OCI-M2 (cell line): ENCODE measurements around the gene CLSTN2.

Experiments
- DNase-seq: peaks from one replicate; lab custom pipeline; 2025; ENCODE audit not compliant: unreplicated experiment; lab: John Stamatoyannopoulos, UW

The CLSTN2 gene

GRCh38 chr3:140145528-140145927 lies 210.5 kb downstream of the CLSTN2 start:
- DNase-seq: no peak

GRCh38 chr3:140146668-140147067 lies 211.7 kb downstream of the CLSTN2 start:
- no peak for DNase-seq

- no peak for DNase-seq
Measured at GRCh38 chr3:140147965-140148490, 213.0 kb downstream of the CLSTN2 start.

- no peak for DNase-seq
Measured at GRCh38 chr3:140148824-140149390, 213.9 kb downstream of the CLSTN2 start.

GRCh38 chr3:140151321-140151720 lies 216.3 kb downstream of the CLSTN2 start:
- no peak for DNase-seq

- no peak for DNase-seq
Measured at GRCh38 chr3:140152851-140153639, 218.1 kb downstream of the CLSTN2 start.

GRCh38 chr3:140153736-140154135 lies 218.8 kb downstream of the CLSTN2 start:
- DNase-seq: no peak

GRCh38 chr3:140157161-140157560 lies 222.2 kb downstream of the CLSTN2 start:
- no peak for DNase-seq

- DNase-seq: no peak
Measured at GRCh38 chr3:140159646-140160045, 224.7 kb downstream of the CLSTN2 start.

- DNase-seq: no peak
Measured at GRCh38 chr3:140160553-140160952, 225.6 kb downstream of the CLSTN2 start.

- DNase-seq: no peak
Measured at GRCh38 chr3:140162551-140162950, 227.6 kb downstream of the CLSTN2 start.

GRCh38 chr3:140163159-140163763 lies 228.3 kb downstream of the CLSTN2 start:
- no peak for DNase-seq

- DNase-seq: no peak
Measured at GRCh38 chr3:140164156-140164555, 229.2 kb downstream of the CLSTN2 start.

- DNase-seq: no peak
Measured at GRCh38 chr3:140164922-140165590, 230.1 kb downstream of the CLSTN2 start.

GRCh38 chr3:140165781-140166180 lies 230.8 kb downstream of the CLSTN2 start:
- no peak for DNase-seq

- no peak for DNase-seq
Measured at GRCh38 chr3:140166861-140167599, 232.0 kb downstream of the CLSTN2 start.

- no peak for DNase-seq
Measured at GRCh38 chr3:140167600-140168281, 232.8 kb downstream of the CLSTN2 start.

GRCh38 chr3:140170612-140171011 lies 235.6 kb downstream of the CLSTN2 start:
- no peak for DNase-seq

- no peak for DNase-seq
Measured at GRCh38 chr3:140176526-140176925, 241.5 kb downstream of the CLSTN2 start.

- no peak for DNase-seq
Measured at GRCh38 chr3:140177943-140178342, 243.0 kb downstream of the CLSTN2 start.
